ENCODE results near the gene DENND2D.

The DENND2D gene

DNA sequence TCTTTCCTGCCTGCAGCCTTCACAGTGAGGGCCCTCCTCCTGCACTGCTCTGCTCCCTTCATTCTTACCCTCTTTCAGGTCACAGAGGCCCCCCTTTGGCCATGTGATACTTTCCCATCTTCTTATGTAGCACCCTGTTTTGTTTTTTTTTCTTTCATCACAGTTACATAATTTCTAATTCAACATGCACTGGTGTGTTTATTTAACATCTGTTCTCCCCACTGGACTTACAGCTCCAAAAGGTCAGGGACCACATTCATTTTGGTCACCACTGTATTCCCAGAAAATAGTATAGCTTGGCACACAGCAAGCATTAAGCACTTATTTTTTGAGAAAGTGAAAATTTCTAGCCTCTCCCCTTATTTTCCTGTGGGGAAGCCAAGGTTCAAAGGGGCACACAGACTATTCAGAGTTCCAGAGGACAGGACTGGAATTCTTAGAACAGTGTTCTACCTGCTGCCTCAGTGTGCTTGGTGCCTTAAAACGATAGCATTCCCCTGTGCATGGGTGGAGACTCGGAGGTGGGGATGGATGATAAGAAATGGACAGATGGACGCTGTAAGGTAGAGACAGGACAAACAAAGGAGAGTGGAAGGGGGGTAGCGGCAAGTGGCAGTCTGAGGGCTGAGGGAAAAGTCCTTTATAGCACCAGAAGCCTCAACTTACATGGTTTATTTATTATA lies 5.3 kb downstream of the DENND2D start:
- no peaks in the 10 kb centered on the region for H3K9me3 ChIP-seq (ENCODE audit: insufficient read depth, low read length)
- no peaks in the 10 kb centered on the region for H3K79me2 ChIP-seq (ENCODE audit: low read length)
- no peaks in the 10 kb centered on the region for H3K27me3 ChIP-seq (ENCODE audit: low read depth, low read length)
- peaks cover 19% of the 10 kb centered on the region for H3K4me1 ChIP-seq (ENCODE audit: low read length)
- TF ChIP-seq CTCF (IDR thresholded peaks at IDR 0.05; ENCODE audit: low read depth, low read length) (no peak), EZH2phosphoT487 (IDR thresholded peaks at IDR 0.05; ENCODE audit: low read depth) (no peak)
- H3K4me2 ChIP-seq (ENCODE audit: low read length), result no peak overlapping the region
- H3K36me3 ChIP-seq (replicated peaks; ENCODE audit: low read depth, low read length), result no peaks in the 10 kb centered on the region
- H3K4me3 ChIP-seq (ENCODE audit: low read length), result no peak overlapping the region
- no peak overlapping the region for H3K9ac ChIP-seq (ENCODE audit: low read length)
- no peak overlapping the region for H2AFZ ChIP-seq (ENCODE audit: low read depth, low read length)
- H3K27ac ChIP-seq (ENCODE audit: low read length), result no peak overlapping the region
- no peaks in the 10 kb centered on the region for H4K20me1 ChIP-seq (ENCODE audit: insufficient read depth, low read length)

GRCh38 chr1:111193712-111194480 lies 6.5 kb downstream of the DENND2D start:
- Histone ChIP-seq H2AFZ (ENCODE audit: low read depth, low read length) (no peak overlapping the region), H3K36me3 (replicated peaks; ENCODE audit: low read depth, low read length) (no peaks in the 10 kb centered on the region), H3K4me3 (ENCODE audit: low read length) (0 out of 2 replicates have a peak overlapping the region, but pooled peaks have one; percentile 22), H3K27me3 (ENCODE audit: low read depth, low read length) (no peaks in the 10 kb centered on the region), H3K4me1 (ENCODE audit: low read length) (peaks cover 19% of the 10 kb centered on the region), H4K20me1 (ENCODE audit: insufficient read depth, low read length) (no peaks in the 10 kb centered on the region), H3K9me3 (ENCODE audit: insufficient read depth, low read length) (no peaks in the 10 kb centered on the region), H3K27ac (ENCODE audit: low read length) (peak overlapping the region; percentile 44; the same call in 1 of the 2 replicates), H3K79me2 (ENCODE audit: low read length) (no peaks in the 10 kb centered on the region), H3K4me2 (ENCODE audit: low read length) (peak overlapping the region; percentile 73), H3K9ac (ENCODE audit: low read length) (no peak overlapping the region)
- TF ChIP-seq CTCF (IDR thresholded peaks at IDR 0.05; ENCODE audit: low read depth, low read length), result no peak
- no peak for TF ChIP-seq EZH2phosphoT487 (IDR thresholded peaks at IDR 0.05; ENCODE audit: low read depth)

DNA sequence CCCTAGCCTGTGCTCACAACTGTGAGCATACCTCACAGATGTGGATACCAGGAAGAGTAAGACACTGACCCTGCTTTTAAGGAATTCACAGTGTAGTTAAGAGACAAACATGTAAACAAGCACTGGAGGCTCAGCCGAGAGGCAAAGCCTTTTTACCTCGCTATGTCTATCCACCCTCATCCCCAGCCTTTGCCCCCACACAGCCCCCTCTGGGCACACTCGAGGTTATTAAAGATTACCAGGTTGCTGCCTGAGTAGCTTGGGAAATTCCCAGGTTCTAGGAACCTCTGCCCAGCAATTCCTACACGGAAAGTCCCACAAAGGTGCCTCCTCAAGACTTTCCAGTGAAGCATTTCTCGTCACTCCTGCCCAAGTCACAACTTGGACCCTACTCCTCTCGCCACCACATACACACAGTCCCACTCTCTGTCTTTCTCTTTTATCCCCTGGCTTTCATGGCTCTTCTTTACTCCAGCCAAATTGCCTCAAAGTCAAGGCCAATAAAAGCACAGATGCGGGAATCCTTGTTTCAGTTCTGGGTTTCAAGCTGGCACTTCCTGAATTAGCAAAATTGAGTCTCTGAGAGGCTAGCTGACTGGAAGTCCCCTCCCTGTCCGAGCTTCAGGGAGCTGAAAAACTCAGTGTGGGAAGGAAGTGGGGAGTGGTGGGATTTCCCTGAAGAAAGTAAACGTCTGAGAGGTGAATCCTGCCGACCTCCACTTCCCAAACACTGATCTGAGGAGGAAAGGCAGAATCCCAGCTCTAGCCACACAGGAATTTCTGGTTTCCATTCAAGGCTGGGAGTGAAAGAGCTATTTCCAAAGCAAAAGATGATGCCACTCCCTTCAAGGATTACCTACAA lies 7.6 kb downstream of the DENND2D start:
- Histone ChIP-seq H3K79me2 (ENCODE audit: low read length) (no peaks in the 10 kb centered on the region), H3K27ac (ENCODE audit: low read length) (peak overlapping the region; percentile 44), H3K9ac (ENCODE audit: low read length) (no peak overlapping the region; the same call in 1 of the 2 replicates), H4K20me1 (ENCODE audit: insufficient read depth, low read length) (no peaks in the 10 kb centered on the region), H3K27me3 (ENCODE audit: low read depth, low read length) (no peaks in the 10 kb centered on the region), H3K4me1 (ENCODE audit: low read length) (peaks cover 19% of the 10 kb centered on the region), H3K4me2 (ENCODE audit: low read length) (peak overlapping the region; percentile 73), H3K4me3 (ENCODE audit: low read length) (peak overlapping the region; percentile 22), H3K9me3 (ENCODE audit: insufficient read depth, low read length) (no peaks in the 10 kb centered on the region), H2AFZ (ENCODE audit: low read depth, low read length) (no peak overlapping the region), H3K36me3 (replicated peaks; ENCODE audit: low read depth, low read length) (peaks cover 6% of the 10 kb centered on the region)
- TF ChIP-seq EZH2phosphoT487 (IDR thresholded peaks at IDR 0.05; ENCODE audit: low read depth) (no peak), CTCF (IDR thresholded peaks at IDR 0.05; ENCODE audit: low read depth, low read length) (no peak)

Measured in OCI-LY3 (cell line).